ENCODE data around the gene ABCA1.
A peak's percentile ranks its signal among the peaks of the same experiment; 100 is the strongest.
"Not testable (repeated sequence)": the region's sequence is repeated elsewhere in the genome, so short reads cannot be mapped to it uniquely, and the experiment has no call there.

The ABCA1 gene, protein sequence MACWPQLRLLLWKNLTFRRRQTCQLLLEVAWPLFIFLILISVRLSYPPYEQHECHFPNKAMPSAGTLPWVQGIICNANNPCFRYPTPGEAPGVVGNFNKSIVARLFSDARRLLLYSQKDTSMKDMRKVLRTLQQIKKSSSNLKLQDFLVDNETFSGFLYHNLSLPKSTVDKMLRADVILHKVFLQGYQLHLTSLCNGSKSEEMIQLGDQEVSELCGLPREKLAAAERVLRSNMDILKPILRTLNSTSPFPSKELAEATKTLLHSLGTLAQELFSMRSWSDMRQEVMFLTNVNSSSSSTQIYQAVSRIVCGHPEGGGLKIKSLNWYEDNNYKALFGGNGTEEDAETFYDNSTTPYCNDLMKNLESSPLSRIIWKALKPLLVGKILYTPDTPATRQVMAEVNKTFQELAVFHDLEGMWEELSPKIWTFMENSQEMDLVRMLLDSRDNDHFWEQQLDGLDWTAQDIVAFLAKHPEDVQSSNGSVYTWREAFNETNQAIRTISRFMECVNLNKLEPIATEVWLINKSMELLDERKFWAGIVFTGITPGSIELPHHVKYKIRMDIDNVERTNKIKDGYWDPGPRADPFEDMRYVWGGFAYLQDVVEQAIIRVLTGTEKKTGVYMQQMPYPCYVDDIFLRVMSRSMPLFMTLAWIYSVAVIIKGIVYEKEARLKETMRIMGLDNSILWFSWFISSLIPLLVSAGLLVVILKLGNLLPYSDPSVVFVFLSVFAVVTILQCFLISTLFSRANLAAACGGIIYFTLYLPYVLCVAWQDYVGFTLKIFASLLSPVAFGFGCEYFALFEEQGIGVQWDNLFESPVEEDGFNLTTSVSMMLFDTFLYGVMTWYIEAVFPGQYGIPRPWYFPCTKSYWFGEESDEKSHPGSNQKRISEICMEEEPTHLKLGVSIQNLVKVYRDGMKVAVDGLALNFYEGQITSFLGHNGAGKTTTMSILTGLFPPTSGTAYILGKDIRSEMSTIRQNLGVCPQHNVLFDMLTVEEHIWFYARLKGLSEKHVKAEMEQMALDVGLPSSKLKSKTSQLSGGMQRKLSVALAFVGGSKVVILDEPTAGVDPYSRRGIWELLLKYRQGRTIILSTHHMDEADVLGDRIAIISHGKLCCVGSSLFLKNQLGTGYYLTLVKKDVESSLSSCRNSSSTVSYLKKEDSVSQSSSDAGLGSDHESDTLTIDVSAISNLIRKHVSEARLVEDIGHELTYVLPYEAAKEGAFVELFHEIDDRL (N-terminal part only)

DNA sequence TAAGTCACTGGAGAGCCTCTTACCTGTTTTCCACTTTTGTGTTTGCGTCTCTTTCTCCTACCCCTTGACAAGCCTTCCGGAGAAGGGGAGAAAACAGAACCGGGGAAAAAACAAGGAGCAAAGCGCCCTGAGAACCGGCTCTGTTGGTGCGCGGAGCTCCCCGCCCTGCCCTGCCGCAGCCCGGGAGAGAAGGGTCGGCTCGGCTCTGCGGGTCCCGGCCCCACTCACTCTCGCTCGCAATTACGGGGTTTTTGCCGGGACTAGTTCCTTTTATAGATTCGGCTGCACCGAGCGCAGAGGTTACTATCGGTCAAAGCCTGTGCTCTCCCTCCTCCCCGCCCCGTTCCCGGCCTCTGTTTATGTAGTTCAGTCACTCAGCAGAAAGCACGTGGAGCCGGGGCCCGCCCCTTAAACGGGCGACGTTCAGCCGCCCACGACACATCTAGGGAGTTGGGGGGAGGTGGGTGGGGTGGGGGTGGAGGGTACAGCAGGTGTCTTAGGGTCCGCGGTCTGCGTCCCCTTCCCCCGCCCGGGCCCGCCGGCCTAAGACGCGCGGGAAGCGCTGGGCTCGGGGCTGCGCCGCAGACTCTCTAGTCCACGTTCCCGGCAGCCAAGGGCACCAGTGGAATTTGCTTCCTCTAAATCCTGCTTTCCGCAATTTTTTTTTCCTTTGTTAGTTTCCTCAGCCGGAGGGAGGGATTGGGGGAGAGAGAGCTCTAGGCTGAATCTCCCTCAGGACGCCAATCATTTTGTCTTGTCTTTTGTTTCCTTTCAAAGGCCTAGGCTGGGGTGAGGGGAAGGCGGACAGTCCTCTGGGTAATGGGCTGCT is at the start of gene ABCA1:
Gene ABCA1, minus strand, starts transcription at position 244 of the 829 bp plus-strand sequence. CDS start 24,476 bp downstream, outside the sequence.
- DNase-seq = peak; percentile 71

DNA sequence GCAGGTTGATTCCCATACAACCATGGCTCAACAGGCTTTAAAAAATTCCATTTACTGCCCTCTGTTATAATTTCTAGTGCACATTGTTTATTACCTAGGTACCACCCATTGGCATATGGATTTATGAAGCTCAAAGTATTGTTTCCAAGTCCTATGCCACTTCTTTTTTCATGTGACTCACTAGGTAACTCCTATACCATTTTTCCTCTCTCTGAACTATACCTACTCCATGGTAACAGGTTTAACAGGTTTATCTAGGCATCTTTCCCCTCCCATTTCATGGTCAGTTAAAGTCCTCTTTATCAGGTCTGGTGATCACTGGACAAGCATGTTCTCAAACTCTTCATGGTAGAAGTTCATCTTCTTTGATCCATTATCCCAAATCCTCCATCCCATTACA is 49.6 kb upstream of the ABCA1 start:
- DNase-seq = no peak

DNA sequence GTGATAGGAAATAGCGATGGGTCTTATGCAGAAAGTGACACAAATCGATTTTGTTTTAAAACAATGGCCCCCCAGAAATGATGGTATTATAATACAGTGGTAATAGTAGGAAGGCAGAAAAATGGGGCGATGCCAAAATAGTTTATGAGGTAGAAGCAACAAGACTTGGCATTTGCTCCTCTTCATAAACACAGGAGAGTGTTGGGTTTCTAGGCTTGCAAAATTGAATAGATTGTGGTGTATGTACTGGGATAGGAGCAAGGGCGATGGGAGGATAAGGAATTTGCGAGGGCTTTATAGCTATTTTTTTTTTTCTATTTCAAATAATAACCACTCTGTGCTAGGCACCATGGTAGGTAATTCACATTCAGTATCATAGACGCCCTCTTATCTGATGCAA is 49.2 kb upstream of the ABCA1 start:
- no peak for DNase-seq

DNA sequence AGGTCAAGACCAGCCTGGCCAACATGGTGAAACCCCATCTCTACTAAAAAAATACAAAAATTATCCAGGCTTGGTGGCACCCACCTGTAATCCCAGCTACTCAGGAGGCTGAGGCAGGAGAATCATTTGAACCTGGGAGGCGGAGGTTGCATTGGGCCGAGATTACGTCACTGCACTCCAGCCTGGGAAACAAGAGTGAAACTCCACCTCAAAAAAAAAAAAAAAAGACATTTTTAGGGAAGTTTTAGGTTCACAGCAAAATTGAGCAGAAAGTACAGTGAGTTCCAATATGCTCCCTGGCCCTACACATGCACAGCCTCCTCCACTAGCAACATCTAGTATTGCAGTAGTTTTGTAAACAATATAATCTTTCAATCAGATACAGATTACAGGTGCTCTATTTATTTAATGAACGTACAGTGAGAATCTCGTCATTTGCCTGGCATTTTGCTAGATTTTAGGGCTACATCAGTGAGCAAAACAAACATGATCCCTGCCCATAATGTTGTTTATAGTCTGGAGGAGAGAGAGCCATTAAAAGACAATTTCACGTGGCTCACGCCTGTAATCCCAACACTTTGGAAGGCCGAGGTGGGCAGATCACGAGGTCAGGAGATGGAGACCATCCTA is 48.1 kb upstream of the ABCA1 start:
- not testable (repeated sequence) for DNase-seq

DNA sequence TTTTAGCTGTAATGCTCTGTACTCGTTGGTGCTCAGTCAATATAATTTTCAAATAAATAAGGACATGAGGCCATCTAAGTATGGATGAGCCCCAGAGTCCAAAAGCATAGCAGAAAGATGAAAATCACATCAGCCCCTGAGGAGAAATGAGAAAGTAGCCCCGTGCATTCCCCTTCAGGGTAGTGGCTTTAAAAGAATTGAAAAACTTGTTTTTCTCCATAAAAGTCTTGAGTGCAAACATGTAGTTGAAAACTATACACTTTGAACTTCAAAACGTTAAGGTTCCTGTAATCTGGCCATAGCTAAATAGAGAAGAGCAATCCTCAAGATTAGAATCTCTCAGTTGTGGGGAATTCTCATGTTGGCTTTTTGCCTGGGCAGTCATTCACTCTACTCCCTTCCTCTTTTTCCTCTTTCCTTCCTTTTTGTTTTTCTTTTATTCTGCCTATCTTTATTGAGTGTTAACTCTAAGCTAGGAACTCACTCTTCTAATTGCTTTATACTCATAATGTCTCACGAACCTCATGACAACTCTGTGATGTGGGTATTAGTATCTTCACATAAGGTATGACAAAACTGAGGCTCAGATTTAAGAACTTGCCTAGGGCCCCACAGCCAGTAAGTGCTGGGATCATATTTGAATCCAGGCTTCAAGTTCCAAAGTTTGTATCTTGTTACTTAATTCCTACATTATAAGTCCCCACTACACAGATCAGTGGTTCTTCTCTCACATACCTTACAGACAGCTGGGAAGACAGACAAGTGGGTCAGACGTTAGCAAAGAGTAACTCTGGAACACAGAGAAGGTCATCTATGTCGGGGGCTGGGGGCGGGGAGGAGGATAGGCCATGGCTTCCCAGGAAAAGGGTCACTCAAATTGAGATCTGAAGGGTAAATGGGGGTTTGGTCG is 46.4 kb upstream of the ABCA1 start:
- DNase-seq = no peak

DNA sequence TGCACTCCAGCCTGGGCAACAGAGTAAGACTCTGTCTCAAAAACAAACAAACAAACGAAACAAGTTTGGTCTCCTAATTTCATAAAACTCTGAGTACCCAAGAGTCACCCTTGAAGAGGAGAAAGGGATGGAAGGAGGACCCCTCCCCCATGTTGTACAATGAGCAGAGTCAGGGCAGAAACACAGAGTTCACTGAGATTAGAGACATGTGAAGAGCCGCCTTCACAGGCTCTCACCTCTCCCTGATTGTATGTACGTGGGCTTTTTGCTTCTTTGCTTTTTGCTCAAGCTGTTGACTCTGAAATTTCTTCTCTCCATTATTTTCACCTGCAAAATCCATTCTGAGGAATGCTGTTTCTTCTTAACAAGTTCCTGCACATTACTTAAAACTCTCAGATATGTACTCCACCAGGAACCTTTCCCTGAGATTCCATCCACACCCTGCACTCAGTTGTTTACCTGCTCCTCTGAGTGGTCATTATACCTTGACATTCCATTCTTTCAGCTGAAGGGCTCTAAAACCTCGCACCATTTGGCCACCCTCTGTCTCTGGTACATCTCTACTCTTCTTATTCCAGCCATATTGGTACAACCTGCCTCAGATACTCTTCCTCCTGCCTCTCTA is 44.4 kb upstream of the ABCA1 start:
- no peak for DNase-seq

DNA sequence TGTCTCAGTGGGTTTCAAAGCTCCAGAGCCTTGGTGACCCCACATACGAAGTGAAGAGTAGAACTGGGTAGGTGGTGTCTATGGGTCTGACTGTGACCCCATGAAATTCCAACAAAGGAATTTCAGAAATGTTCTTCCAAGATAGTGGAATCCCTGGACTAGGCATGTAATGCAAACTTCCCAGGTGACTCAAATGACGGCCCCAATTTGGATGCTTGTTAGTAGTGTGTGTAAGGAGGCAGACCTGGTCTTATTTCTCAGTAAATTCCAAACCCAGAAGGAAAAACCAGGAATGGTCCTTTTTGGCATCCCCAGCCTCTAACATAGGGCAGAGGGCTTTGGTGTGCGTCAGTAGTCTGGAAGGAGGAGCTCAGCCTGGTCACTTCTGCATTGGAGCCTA is 43.6 kb upstream of the ABCA1 start:
- DNase-seq = no peak

DNA sequence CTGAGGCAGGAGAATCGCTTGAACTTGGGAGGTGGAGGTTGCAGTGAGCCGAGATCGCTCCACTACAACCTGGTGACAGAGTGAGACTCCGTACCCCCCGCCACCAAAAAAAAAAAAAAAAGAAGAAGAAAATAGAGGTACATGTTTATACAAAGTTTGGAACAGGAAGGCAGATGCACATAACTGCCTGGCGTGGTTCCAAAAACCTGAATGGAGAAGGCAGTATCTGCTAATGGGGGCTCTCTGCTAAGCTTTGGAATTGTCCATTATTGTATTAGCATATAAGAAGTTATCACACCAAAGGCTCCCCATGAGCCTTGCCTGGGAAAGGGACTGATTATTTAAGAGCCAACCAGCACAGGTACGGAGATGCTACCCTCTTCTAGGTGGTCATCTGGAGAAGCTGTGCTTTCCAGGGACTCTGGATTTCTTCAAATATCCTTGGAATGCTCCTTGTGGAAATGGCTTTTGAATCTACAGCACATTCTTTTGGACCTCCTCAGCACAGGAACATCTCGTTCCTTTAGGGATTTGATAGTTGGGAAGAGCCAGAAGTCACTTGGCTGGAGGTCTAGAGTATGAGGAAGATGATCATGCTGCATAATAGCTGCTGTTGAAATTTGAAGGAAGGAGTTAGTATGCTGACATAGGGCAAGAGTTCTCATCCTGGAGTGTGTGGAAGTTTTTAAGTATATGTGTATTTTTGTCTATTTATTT is 42.5 kb upstream of the ABCA1 start:
- no peak for DNase-seq

DNA sequence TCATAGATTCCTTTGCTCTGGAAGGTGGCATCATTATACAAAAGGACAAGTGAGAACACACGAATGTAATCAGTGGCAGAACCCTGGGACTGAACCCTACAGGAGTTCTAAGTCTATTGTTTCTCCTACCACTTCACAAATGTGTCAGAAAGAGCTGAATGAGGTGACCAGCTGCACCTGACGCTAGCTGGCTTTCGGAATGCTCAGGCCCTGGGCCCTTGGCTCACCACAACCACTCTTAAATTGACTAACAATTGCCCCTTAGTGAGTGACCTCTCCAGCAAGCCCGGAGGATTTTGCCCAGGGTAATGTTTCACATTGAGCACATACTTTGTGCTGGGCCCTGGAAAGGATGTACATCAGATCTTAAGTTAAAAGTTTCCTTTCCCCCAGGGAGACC is 41.2 kb upstream of the ABCA1 start:
- no peak for DNase-seq

DNA sequence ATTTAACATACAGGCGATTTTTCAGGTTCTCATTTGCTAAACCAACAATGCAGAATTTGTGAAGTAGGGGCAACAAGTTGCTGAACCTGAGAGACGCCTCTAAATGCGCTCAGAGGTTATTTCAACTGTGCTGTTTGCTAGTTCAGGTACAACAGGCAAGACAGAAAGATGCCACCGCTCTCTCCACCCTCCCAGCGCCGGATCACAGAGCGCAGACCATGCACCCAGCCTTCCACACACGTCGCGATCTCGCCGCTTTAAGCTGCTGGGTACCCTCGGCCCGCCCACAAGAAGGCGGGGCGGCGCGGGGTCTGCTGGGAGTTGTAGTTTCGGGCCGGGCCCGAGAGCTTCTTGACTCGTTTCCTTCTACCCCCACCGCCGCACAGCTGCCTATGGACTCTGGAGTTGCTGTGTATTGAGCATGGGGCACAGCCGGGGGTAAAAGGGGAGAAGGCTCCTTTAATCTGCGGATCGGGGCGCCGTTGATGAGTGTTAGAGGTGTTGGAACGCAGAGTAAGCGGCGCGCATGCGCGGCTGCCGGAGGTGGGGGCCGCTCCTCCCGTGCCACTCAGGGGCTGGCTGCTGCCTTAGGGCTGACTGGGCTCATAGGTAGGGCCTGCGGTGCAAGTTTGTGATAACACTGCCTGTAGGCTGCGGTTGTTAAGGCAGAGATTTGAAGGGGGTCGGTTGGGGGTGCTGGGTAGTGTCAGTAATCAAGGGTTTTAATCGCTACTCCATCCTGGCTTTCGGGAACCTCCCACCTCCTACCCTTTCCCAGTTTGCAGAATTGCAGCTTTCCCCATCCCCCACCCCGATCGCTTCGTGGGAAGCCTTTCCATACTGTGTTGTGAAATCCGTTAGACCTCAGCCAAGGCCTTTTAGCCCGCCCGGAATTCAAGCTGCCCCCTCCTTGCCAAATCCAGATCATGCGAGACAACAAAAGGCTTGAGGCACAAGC is 40.3 kb upstream of the ABCA1 start:
- DNase-seq = peak; percentile 73

DNA sequence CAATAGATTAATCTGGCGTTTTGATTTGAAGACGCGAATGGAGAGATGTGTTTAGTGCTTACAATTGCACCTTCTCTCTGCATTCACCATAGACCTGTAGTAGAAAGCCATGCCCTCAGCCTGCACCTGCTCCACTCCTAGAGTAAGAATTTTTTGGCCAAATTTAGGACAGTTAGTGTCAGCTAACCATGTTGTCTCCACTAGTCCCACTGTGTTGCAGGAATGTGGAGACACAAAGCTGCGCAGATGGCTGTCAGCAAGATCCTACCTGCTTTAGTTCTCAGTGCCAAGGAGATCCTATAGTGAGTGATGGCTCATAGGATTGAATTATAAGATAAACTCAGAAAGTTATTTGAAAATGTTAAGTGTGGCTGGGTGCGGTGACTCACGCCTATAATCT is 35.1 kb upstream of the ABCA1 start:
- no peak for DNase-seq

DNA sequence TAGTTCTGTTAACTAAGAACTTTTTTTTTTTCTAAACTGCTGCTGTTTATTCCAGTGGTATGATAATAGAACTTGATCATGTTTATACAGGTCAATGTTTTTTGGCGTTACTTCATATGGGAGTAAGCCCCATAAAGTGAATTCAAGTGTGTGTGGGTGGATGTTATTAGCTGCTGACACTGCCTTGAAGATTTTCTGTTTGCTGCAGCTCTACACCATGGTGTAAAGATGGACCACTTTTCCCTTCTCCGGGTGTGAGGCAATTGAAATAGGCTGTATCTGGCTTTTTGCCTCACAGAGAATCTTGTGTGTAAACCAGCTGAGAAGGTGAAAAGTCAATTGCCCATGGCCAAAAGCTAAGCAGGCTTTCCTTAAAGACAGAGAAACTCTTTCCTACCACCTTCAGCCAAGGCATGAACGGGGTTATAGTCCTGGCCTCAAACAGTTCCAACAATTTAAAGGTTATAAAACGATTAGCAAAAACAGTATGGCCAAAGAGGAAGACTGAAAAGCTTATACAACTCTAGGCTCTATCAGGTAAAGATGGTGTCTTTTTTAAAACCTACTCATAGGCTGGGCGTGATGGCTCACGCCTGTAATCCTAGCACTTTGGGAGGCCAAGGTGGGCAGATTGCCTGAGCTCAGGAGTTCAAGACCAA is 33.9 kb upstream of the ABCA1 start:
- DNase-seq = no peak

DNA sequence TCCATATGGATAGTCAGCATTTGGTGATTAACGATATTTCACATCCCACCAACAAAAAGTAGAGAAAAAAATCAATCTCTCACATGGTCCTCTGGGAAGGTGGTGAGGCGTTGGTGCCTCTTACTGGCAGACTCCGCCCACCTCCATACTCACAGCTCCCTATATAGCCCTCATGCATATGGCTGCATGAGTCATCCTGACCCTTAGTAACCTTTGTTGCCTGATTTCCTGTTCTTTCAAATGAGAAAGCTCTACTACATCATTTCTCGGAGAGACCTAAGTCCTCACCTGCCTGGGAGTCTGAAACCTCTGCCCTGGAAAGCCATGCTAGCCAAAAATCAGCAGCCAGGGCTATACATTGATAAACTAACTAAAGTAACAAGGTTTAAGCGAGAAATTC is 33.3 kb upstream of the ABCA1 start:
- peak; percentile 31 for DNase-seq

DNA sequence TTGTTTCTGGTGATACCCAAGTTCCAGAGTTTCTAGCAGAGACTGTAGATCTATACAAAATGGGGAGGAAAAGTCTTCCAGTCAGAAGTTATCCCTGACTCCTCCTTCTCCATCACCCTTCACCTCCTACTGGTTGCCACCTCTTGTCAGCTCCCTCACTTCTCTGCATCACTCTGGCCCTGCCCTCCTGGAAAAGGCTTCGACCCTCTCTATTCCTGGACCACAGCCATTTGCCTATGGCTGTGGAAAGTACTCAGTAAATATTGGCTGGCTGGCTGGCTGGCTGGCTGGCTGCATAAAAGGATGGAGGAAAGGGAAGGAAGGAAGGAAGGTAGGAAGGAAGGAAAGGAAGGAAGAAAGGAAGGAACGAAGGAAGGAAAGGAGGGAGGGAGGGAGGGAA is 32.7 kb upstream of the ABCA1 start:
- peak; percentile 39 for DNase-seq

DNA sequence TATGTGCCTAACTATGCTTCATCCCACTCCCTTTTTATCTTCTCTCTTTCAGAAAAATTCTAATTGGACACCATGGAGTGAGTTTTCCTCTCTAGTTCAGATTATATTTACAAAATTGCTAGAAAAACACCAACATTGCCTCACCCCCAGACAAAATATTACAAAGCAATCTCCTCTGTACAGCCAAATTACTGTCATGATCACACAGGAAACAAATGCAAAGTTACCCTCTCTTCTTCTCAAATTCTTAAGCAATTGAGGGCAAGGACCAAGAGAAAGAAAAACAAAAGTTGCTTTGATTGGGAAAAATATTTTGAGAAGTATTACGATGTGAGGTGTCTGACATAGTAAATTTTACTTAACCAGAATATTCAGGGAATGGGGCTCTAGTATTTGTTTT is 30.8 kb upstream of the ABCA1 start:
- no peak for DNase-seq

DNA sequence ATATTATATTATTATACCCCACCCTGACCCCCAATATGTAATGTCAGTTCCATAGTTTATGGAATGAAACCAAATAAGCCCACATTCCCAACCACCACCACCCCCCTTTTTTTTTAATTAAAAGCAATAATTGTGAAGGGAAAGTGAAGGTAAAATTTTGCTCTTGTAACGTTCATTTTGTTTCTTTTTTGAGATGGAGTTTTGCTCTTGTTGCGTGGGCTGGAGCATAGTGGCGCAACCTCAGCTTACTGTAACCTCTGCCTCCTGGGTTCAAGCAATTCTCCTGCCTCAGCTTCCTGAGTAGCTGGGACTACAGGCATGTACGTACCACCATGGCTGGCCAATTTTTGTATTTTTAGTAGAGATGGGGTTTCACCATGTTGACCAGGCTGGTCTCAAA is 30.1 kb upstream of the ABCA1 start:
- not testable (repeated sequence) for DNase-seq

DNA sequence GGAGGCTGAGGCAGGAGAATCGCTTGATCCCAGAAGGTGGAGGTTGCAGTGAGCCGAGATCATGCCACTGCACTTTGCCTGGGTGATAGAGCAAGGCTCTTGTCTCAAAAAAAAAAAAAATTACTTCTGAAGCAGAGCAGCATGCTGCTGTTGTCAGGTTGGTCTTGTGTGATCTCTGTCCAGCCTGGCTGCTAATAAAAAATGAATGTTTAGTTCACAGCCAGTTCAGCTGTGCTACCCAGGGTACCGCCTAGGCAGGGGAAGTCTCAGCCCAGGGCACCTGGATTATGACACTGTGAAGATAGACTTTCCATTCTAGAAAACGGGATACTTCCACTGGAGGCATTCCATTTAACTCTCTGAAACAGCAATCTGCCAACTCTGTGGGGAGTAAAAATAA is 23.5 kb upstream of the ABCA1 start:
- DNase-seq = no peak

DNA sequence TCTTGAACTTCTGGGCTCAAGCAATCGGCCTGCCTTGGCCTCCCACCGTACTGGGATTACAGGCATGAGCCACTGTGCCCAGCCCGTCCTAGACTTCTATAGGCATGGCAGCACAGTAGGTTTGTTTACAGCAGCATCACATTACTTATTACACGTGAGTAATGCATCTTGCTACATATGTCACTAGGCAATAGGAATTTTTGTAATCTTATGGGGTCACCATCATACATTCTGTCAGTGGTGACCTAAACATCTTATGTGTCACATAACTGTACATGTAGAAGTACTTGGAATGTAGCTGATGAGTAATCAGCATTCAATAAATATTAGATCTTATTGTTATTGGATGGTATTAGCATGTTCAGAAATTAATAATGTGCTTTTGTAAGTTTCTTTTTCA is 22.9 kb upstream of the ABCA1 start:
- no peak for DNase-seq

Data from NCI-H2029 (cell line).